HUES6 (cell line): ENCODE results near the gene STYXL2.
A peak's percentile ranks its signal among the peaks of the same experiment; 100 is the strongest.

Source experiments
- H3K27ac ChIP-seq: 2 replicates; pipeline ENCODE4 v1.7.0; 2013; ENCODE audit warnings: low read depth, mild to moderate bottlenecking, low read length, inconsistent platforms
- H3K27me3 ChIP-seq: 2 replicates; pipeline ENCODE4 v1.6.1; 2013; ENCODE audit warnings: low read length; ENCODE audit not compliant: control insufficient read depth, insufficient read depth
- H3K36me3 ChIP-seq: 2 replicates; pipeline ENCODE4 v1.6.1; 2013; ENCODE audit warnings: low read length; ENCODE audit not compliant: control insufficient read depth, insufficient read depth
- H3K4me1 ChIP-seq: 2 replicates; pipeline ENCODE4 v1.6.1; 2013; ENCODE audit warnings: low read length; ENCODE audit not compliant: control insufficient read depth, insufficient read depth
- H3K4me3 ChIP-seq: 2 replicates; pipeline ENCODE4 v1.5.1; 2013; ENCODE audit warnings: low read depth, low read length
- H3K9ac ChIP-seq: one replicate; pipeline ENCODE4 v1.6.1; 2013; ENCODE audit warnings: mild to moderate bottlenecking, low read length
- H3K9me3 ChIP-seq: 2 replicates; pipeline ENCODE4 v1.6.1; 2013; ENCODE audit warnings: low read depth, low read length; ENCODE audit not compliant: control insufficient read depth, insufficient read depth

STYXL2 gene

DNA sequence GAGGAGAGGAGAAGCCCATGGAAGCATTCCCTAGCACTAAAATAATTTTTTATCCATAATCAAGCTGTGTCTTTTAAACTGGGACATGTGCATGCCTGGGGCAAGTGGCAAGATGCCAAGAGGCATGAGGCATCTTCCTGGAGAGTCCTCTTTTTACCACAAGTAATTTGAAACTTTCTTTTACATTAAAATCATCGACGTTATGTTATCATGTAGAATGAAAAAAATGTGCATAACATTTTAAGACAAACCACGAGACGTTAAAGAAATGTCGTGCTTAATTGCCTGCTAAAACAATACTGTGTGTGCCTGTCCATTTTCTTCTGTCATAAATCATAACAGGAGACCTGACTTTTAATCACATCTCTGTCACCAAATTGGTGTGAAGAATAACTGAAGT lies 1.5 kb downstream of the STYXL2 start:
- Histone ChIP-seq H3K27ac (no peak overlapping the region), H3K9ac (no peak overlapping the region), H3K4me1 (peaks cover 8% of the 10 kb centered on the region), H3K27me3 (no peaks in the 10 kb centered on the region), H3K4me3 (no peak overlapping the region), H3K9me3 (peaks cover 5% of the 10 kb centered on the region; the same call in 1 of the 2 replicates), H3K36me3 (no peaks in the 10 kb centered on the region)

DNA sequence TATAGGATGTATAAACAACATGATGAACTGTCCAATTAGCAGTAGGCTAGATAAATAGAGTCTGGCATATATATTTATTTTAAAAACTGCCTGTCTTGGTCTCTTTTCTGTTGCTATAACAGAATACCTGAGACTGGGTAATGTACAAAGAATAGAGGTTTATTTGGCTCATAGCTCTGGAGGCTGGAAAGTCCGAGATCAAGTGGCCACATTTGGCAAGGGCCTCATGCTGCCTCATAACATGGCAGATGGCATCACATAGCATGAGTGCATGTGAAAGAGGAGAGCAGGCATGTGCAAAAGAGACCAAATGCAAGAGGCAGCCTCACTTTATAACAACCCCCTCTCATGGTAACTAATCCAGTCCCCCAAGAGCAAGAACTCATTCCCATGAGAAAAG lies 6.0 kb downstream of the STYXL2 start:
- Histone ChIP-seq H3K9me3 (peaks cover 5% of the 10 kb centered on the region; the same call in 1 of the 2 replicates), H3K27me3 (no peaks in the 10 kb centered on the region), H3K36me3 (no peaks in the 10 kb centered on the region), H3K4me1 (peaks cover 22% of the 10 kb centered on the region), H3K4me3 (no peak overlapping the region), H3K27ac (no peak overlapping the region), H3K9ac (no peak overlapping the region)

- H3K27ac ChIP-seq = no peak overlapping the region
- H3K9ac ChIP-seq = no peak overlapping the region
- no peaks in the 10 kb centered on the region for H3K27me3 ChIP-seq
- H3K4me1 ChIP-seq = peaks cover 30% of the 10 kb centered on the region
- no peaks in the 10 kb centered on the region for H3K36me3 ChIP-seq
- H3K4me3 ChIP-seq = no peak overlapping the region
- peaks cover 5% of the 10 kb centered on the region; the same call in 1 of the 2 replicates for H3K9me3 ChIP-seq
Observed at GRCh38 chr1:167100730-167101129, 6.9 kb downstream of the STYXL2 start.

- Histone ChIP-seq H3K27me3 (no peaks in the 10 kb centered on the region), H3K9ac (no peak overlapping the region), H3K4me3 (no peak overlapping the region), H3K4me1 (peaks cover 34% of the 10 kb centered on the region), H3K27ac (no peak overlapping the region), H3K9me3 (peaks cover 5% of the 10 kb centered on the region; the same call in 1 of the 2 replicates), H3K36me3 (no peaks in the 10 kb centered on the region)
Observed at GRCh38 chr1:167101754-167102153, 7.9 kb downstream of the STYXL2 start.

- no peak overlapping the region; the same call in 1 of the 2 replicates for H3K27ac ChIP-seq
- no peaks in the 10 kb centered on the region for H3K27me3 ChIP-seq
- no peaks in the 10 kb centered on the region for H3K36me3 ChIP-seq
- H3K9ac ChIP-seq = no peak overlapping the region
- no peak overlapping the region for H3K4me3 ChIP-seq
- peaks cover 5% of the 10 kb centered on the region; the same call in 1 of the 2 replicates for H3K9me3 ChIP-seq
- peaks cover 34% of the 10 kb centered on the region for H3K4me1 ChIP-seq
Observed at GRCh38 chr1:167102906-167103573, 9.2 kb downstream of the STYXL2 start.

DNA sequence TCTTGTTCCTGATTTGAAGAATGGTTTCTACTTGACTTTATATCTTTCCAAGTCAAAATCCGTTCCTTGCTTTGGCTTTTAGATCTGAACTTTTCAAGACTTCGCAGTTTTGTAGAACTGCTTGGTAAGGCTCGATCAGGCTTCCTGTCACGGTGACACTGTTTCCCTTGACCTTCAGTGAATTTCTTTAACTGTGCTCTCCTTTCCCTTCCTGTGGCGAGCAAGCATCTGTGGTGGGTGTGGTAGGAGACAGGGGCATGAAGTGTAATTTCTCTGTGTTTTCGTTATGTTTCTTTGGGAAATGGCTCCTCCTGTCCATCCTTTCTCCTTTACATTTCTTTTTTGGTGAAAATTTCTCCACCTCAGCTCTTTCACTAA lies 10.4 kb downstream of the STYXL2 start:
- Histone ChIP-seq H3K36me3 (no peaks in the 10 kb centered on the region), H3K27ac (no peak overlapping the region; the same call in 1 of the 2 replicates), H3K4me3 (peak overlapping the region; percentile 25; the same call in 1 of the 2 replicates), H3K4me1 (peaks cover 38% of the 10 kb centered on the region), H3K9me3 (0 out of 2 replicates have a peak, but pooled peaks cover 5% of the 10 kb centered on the region), H3K27me3 (no peaks in the 10 kb centered on the region), H3K9ac (peak overlapping the region; percentile 26)

- no peak overlapping the region for H3K9ac ChIP-seq
- H3K27me3 ChIP-seq = no peaks in the 10 kb centered on the region
- H3K4me3 ChIP-seq = no peak overlapping the region
- peaks cover 42% of the 10 kb centered on the region for H3K4me1 ChIP-seq
- no peak overlapping the region for H3K27ac ChIP-seq
- no peaks in the 10 kb centered on the region for H3K9me3 ChIP-seq
- H3K36me3 ChIP-seq = no peaks in the 10 kb centered on the region
Observed at GRCh38 chr1:167105271-167106118, 11.6 kb downstream of the STYXL2 start.

DNA sequence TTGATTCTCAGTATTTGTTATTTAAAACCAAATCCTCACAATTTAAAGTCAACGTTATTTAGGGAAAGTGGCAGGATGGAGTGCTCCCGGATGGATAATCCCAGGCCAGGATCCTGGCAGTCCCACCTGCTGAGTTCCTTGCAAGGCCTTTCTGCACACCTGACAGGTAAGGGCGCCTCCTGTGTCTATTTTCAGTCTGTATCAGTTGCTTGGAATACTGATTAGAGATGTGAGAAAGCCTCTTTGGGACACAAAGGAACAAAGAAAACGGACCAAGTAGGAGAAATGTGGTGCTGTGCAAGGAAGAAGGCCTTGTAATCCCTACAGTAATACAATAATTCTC lies 12.2 kb downstream of the STYXL2 start:
- no peak overlapping the region for H3K9ac ChIP-seq

DNA sequence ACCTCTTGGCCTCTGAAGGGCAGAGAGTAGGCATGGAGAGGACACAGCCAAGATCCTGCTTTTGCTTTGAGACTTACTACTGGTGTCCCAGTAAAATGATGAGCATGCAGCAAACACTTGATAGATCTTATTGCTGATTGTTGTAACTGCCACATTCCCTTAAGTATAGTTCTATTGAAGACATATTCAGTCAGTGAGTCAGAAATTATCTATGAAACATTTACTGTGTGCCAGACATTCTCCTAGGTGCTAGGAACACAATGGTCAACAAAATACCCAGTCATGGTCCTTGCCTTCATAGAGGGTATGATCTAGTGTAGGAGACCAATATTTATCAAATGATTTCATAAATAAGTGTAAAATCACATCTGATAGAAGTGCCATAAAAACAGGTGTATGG lies 13.6 kb downstream of the STYXL2 start:
- Histone ChIP-seq H3K4me3 (no peak overlapping the region), H3K36me3 (no peaks in the 10 kb centered on the region), H3K4me1 (peaks cover 42% of the 10 kb centered on the region), H3K27ac (no peak overlapping the region), H3K27me3 (no peaks in the 10 kb centered on the region), H3K9me3 (no peaks in the 10 kb centered on the region), H3K9ac (no peak overlapping the region)

More for the DNA sequence above, 12.2 kb downstream of the STYXL2 start:
- Histone ChIP-seq H3K9me3 (no peaks in the 10 kb centered on the region), H3K36me3 (no peaks in the 10 kb centered on the region), H3K4me1 (peaks cover 42% of the 10 kb centered on the region), H3K27ac (no peak overlapping the region), H3K4me3 (no peak overlapping the region), H3K27me3 (no peaks in the 10 kb centered on the region)

- Histone ChIP-seq H3K9ac (peak overlapping the region; percentile 12), H3K4me1 (peaks cover 28% of the 10 kb centered on the region), H3K9me3 (no peaks in the 10 kb centered on the region), H3K27ac (no peak overlapping the region), H3K36me3 (no peaks in the 10 kb centered on the region), H3K27me3 (no peaks in the 10 kb centered on the region), H3K4me3 (no peak overlapping the region)
Observed at GRCh38 chr1:167109125-167109524, 15.2 kb downstream of the STYXL2 start.

- peaks cover 13% of the 10 kb centered on the region for H3K4me1 ChIP-seq
- H3K27me3 ChIP-seq = no peaks in the 10 kb centered on the region
- no peak overlapping the region for H3K27ac ChIP-seq
- no peaks in the 10 kb centered on the region for H3K36me3 ChIP-seq
- H3K9ac ChIP-seq = no peak overlapping the region
- no peaks in the 10 kb centered on the region for H3K9me3 ChIP-seq
- no peak overlapping the region for H3K4me3 ChIP-seq
Observed at GRCh38 chr1:167110586-167110985, 16.7 kb downstream of the STYXL2 start.
